NOMO-1 treated with dmso at 0.1 percent for 144 hours (cell line): ENCODE data around the gene MICAL3.
"Not testable (repeated sequence)": the region's sequence is repeated elsewhere in the genome, so short reads cannot be mapped to it uniquely, and the experiment has no call there.

Experiments
- DNase-seq: peaks from one replicate; lab custom pipeline; 2025; ENCODE audit not compliant: unreplicated experiment; lab: John Stamatoyannopoulos, UW

Gene MICAL3

DNA sequence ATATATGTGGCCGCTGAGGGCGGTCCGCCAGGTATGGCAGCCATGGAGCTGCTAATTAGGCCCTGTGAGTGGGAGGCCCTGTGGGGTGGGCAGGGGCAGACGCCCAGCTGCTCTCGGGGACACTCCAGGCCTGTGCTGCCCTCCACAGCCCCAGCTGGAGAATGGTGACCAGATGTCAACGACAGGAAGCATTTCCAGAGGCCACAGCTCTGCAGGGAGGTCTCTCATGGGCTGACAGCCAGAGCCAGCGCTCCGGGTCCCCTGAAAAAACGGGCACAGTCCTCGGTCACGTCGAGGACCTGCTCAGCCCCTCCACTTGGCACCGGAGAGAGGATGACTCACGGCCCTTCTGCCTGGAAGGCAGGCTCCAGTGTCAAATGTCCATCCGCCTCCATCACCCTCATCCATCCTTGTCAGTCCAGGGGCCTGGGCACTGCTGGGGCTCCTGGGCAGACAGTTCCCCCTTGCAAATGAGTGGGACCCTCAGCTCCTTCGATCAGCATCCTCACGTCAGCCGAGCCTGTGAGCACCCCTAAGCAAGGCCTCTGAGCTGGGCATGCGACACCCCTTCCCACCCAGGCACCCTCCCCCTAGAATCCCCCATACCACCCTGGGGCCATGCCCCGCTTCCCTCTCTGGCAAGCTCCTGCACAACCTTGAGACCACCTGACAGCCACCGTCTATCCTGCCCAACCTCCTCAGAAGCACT, 252.0 kb downstream of the MICAL3 start:
- no peak for DNase-seq

DNA sequence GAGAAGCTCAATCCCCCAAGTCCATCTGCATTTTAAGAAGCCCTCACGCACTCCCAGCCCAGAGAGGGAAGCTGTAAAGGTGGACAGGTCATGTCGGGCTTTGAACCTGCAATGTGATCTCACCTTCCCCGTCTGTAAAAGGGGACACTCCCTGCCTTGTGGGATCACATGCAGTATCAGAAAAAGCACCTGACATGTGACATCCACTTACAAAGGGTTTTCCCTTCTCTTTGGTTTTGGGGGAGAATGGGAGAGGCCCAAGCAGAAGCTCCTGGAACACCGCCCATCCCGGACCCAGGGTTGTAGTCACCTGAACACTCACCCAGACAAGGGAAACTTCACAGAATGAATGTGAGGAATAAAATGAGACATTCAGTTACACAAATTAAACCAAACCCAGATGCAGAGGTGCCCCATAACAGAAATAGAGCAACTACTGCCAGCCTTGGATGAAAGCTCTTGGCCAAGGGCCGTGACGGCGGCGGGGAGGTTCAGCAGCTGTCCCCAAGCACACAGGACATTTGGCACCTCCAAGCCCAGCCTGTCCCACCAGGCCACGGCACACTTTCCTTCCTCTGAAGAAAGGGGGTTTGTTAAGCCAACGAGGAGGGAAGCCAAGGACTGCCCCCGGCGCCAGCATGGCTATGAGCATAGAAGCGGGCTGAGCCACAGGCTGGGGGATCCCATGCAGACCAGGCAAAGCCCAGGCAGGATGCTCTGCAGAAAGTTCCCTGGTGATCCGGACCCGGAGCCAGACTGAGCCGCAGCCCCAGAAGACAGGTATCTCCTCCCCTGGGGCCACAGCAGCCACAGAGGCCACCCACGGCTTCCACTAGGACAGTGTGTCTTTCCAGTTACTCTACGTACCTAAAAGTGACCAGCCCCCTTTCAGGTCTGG, 253.9 kb downstream of the MICAL3 start:
- DNase-seq = no peak

GRCh38 chr22:17769716-17770082, 254.7 kb downstream of the MICAL3 start:
- no peak for DNase-seq

DNA sequence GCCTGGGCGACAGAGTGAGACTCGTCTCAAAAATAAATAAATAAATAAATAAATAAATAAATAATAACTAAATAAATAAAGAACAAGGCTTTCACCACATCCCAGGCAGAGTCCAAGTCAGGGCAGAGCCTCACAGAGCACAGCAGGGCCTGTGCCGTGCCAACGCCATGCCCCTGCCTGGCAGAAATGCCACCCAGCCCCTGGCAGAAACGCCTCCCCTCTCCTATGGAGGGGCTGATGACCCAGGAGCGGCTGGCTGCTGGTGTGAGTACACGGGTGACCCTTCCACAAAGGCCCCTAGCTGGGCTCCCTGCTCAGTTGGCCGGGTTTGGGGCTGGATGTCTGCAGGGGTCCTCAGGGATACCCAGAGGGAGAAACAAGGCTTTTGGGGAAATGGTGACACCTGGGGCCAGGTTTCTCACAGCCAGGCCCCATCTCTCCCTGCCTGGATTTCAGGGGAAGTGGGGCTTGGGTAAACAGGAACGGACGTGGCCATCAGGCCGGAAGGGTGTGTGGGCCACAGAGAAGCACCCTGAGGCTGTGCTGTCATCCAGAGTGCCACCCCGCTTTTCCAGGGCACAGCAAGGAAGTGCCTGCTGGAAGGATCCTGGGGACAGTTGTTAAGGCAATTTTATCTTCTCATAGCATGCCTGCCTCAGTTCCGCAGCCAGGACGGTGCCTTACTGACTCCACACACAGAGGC, 255.2 kb downstream of the MICAL3 start:
- DNase-seq = no peak

- no peak for DNase-seq
Measured at GRCh38 chr22:17767233-17768065, 256.9 kb downstream of the MICAL3 start.

- DNase-seq = not testable (repeated sequence)
Measured at GRCh38 chr22:17764852-17765251, 259.5 kb downstream of the MICAL3 start.

GRCh38 chr22:17764036-17764435, 260.3 kb downstream of the MICAL3 start:
- no peak for DNase-seq

GRCh38 chr22:17763442-17763841, 260.9 kb downstream of the MICAL3 start:
- peak; percentile 19 for DNase-seq

GRCh38 chr22:17761138-17761488, 263.2 kb downstream of the MICAL3 start:
- no peak for DNase-seq

GRCh38 chr22:17754233-17754925, 270.0 kb downstream of the MICAL3 start:
- DNase-seq = no peak

- DNase-seq = no peak
Measured at GRCh38 chr22:17753401-17753989, 270.9 kb downstream of the MICAL3 start.

GRCh38 chr22:17751596-17751995, 272.8 kb downstream of the MICAL3 start:
- no peak for DNase-seq

DNA sequence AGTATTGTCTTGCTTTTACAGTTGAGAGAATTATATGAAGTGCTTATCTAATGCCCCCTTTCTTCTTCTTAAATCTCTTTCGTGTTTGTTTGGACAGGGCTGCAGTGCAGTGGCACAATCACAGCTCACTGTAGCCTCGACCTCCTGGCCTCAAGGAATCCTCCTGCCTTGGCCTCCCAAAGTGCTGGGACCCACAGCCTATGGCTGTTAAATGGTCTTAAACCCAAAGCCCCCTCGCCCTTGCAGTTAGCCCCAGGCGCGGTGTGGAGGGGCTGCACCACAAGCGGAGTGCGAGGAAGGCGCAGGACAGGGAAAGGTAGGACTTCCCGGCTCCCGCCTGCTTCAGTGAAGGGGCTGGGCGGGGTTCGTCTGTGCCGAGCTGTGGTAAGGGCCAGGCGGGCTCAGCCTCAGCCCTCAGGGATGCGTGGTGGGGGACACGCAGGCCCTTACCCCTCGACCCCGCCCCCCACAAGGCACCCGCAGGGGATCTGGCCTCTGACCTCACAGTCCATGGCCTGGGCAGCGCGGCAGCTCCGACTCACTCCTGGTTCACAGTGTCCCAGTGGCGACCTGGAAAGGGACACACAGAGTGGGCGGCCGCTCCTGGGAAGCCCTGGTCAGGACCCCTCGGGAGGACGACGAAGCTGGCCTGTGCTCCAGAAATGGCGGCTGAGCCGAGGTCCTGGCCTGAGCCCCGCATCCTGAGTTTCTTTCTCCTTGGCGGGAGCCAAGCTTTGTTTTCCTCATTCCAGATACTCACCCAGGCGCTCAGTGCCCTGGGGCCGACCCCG, 274.6 kb downstream of the MICAL3 start:
- no peak for DNase-seq

DNA sequence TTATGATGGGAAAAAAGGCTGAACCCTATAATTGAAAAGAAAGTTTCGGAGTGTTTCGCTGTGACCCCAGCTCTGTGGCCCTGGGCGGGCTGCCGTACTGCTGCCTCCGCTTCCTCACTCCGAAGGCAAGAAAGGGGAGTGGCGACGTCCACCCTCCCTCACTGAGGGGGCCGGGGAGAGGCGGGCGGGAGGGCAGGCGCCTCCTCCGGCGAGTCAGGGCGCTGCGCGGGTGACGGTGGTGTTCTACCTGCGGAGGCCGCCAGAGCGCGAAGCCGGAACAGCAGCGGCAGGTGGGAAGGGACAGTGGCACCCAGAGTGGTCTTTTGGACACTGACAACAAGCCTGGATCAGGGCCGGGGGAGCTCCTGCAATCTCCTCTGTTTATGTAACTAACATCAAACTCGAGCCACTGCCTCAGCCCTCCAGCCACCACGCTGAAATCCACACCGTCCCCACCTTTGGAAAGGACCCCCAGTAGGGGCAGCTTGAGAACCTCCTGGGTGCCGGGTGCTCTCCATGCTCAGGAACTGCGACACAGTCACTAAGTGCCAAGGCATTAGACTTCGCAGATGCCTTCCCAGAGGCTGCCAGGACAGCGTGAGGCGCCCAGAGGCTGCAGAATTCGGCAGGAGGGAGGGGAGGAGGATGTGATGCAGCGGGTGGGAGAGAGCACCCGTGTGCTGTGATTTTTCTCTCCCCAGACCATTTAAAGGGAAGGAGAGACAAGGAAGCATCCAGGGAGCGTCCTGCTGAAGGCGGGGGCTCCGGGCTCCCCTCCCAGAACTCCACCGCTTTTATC, 275.6 kb downstream of the MICAL3 start:
- no peak for DNase-seq

- DNase-seq = no peak
Measured at GRCh38 chr22:17746916-17747315, 277.4 kb downstream of the MICAL3 start.

- DNase-seq = no peak
Measured at GRCh38 chr22:17744430-17744829, 279.9 kb downstream of the MICAL3 start.

DNA sequence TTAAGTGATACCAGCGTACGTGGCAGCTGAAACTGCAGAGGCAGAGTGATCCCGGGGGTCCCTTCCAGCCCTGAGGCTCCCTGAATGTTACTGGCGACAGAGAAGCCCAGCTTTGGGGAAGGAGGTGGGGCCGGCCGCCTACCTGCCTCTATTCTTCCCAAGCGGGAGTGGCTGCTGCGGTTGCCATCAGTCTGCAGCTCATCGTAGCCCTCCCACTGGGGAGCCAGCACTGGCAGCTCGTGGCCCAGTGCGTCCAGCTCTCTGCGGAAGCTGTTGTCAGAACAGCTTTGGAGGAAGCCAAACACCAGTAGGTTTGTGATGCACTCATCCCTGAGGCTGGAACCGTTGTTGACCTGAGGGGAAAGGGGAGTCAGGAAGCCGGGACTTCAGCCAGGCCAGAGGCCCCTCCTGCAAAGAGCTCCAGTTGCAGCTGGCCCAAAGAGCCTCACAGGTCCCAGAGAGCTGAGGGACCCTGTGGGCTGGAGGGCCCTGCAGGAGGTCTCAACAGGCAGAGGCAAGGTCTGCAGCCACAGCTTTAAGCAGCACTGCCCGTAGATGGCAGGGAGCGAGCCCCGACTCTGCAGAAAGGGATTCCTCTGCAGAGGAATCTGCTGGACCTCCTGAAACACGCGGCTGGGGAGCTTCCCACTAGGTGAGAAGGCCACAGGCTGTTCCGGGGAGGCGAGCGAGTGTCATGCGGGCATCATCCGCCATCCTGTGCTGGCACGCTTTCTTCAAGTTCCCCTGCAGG, 280.5 kb downstream of the MICAL3 start:
- DNase-seq = no peak

DNA sequence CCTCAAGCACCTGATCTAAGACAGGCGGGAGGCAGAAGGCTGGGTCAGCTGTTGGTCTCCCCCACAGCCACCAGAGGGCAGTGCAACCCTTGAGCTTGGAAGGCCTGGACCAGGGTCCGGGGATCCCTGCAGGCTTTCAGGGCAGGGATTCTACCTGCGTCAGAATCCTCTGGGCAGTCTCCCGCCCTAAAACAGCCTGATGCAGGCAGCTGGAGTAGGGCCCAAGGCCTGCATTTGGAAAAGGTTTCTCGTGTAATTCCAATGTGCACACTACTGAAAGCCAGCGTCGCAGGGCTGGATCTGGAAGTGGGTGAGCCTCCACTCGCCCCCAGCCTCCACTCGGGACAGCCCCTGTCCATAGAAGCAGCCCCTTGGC, 281.8 kb downstream of the MICAL3 start:
- DNase-seq = no peak
